ENCODE data around the gene PRMT7.

DNA sequence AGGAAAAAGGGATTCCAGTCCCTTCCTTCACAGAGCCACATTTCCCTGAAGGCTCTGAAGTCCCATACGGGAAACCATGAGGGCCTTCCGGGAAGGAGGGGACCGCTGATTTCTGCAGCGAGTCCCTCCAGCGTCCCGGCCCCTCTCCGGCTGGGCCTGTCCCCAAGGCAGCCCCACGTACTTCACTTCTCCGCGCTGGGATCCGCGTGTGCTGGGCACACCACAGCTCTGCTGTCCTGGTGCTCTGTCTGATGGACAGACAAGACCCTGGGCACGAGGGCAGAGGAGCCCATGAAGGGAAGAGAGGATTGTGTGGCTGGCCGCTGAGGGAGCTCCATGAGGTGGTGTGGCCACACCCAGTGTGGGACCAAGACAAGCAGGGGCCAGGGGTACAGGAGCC lies 57.1 kb downstream of the PRMT7 start:
- no peak for TF ChIP-seq POLR2A (IDR thresholded peaks at IDR 0.05)
- no peak for TF ChIP-seq POLR2AphosphoS5 (IDR thresholded peaks at IDR 0.05)
- TF ChIP-seq, protein P1, sequence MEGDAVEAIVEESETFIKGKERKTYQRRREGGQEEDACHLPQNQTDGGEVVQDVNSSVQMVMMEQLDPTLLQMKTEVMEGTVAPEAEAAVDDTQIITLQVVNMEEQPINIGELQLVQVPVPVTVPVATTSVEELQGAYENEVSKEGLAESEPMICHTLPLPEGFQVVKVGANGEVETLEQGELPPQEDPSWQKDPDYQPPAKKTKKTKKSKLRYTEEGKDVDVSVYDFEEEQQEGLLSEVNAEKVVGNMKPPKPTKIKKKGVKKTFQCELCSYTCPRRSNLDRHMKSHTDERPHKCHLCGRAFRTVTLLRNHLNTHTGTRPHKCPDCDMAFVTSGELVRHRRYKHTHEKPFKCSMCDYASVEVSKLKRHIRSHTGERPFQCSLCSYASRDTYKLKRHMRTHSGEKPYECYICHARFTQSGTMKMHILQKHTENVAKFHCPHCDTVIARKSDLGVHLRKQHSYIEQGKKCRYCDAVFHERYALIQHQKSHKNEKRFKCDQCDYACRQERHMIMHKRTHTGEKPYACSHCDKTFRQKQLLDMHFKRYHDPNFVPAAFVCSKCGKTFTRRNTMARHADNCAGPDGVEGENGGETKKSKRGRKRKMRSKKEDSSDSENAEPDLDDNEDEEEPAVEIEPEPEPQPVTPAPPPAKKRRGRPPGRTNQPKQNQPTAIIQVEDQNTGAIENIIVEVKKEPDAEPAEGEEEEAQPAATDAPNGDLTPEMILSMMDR (IDR thresholded peaks at IDR 0.05), result no peak
- no peak for TF ChIP-seq EP300 (IDR thresholded peaks at IDR 0.05)

All from gastroesophageal sphincter (tissue), 3 donors.